Testis (tissue), 2 donors: Measurements from ENCODE around the gene PDGFD.

Experiments
- CTCF ChIP-seq, 3 experiments: fragments of 450-650 bp in 2 of 3; fragments of 200-600 bp in 1 of 3; sonication (generic) in 1 of 3; IDR thresholded peaks; one replicate each; pipeline ENCODE4 v1.5.1; 2016 to 2019; ENCODE audit warnings: antibody characterized with exemption in 3 of 3, mild to moderate bottlenecking in 2 of 3, moderate library complexity in 1 of 3
- POLR2A ChIP-seq: fragments of 450-650 bp; IDR thresholded peaks from one replicate; pipeline ENCODE4 v1.6.1; 2017; ENCODE audit warnings: antibody characterized with exemption, mild to moderate bottlenecking, moderate library complexity

DNA sequence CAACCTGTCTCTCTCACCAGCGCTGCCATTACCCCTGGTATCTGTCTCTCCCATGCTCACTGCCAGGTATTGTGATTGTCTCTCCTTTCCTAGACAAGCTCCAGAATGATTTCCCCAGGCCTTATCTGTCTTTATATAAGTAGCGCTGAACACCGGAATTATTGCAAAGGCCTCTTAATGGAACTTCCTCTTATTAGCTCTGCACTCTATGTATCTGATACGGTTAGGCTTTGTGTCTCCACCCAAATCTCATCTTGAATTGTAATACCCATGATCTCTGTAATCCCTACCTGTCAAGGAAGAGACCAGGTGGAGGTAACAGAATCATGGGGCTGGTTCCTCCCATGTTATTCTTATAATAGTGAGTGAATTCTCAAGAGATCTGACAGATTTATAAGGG lies 88.2 kb downstream of the PDGFD start:
- no peak for TF ChIP-seq CTCF (IDR thresholded peaks at IDR 0.05)
- no peak for TF ChIP-seq POLR2A
